ENCODE measurements around the gene AGRN. TPM values are rescaled to one million over a fixed set of nuclear protein-coding genes. Genes with fewer than 3 reads are reported as not detected.
"Not testable (repeated sequence)": the region's sequence is repeated elsewhere in the genome, so short reads cannot be mapped to it uniquely, and the experiment has no call there.

Gene AGRN
- polyA plus RNA-seq, 3 donors: 188 to 295 (median 282) TPM

DNA sequence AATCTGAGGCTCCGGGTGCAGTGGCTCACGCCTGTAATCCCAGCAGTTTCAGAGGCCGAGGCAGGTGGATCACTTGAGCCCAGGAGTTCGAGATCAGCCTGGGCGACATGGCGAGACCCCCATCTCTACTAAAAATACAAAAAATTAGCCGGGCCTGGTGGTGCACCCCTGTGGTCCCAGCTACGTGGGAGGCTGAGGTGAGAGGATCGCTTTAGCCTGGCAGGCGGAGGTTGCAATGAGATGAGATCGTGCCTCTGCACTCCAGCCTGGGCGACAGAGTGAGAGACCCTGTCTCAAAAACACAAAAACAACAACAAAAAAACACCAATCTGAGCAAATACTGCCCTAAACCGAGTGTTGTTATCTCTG, 7.2 kb upstream of the AGRN start:
- DNase-seq (ENCODE audit: extremely low read depth in 1 of 11, low read depth in 9 of 11, low spot score in 4 of 11): not testable (repeated sequence)

DNA sequence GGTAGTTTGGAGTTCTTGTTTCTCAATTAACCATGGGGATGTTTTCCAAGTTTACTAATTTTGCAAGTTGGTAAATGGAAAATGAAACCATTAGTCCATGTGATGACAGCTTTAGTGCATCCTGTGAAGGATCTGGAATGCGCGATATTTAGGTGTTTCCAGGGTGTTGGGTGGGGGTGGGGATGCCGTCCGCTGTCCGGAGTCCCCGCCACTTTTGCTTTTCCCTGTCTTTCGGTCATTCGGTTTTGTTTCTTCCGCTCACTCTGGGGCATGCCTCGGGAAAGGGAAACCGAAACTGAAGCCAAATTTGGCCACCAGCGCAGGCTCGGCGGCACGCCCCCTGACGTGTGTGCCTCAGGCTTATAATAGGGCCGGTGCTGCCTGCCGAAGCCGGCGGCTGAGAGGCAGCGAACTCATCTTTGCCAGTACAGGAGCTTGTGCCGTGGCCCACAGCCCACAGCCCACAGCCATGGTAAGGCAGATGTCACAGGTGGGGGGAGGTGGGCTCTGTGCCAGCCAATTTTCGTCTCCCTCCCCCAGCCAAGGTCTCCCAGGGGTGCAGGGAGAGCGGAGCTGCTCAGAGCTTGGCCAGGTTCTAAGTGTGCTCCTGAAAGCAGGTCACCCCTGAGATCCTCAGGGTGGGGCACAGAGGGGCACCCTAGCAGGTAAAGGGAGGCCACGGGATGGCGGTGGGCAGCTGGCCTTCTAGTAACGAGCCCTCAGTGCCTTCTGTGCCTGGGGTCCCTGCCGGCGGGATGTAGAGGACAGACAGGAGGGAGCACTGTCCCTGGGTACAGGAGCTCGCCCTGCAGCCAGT, 6.6 kb upstream of the AGRN start, which contains the start of gene ISG15:
Gene ISG15 (plus strand): TSS at position 393 of the 817 bp plus-strand sequence. CDS start 77 bp downstream, at position 470.
- peak in 8 of 11 donors; percentile 77 to 87 (median 81) for DNase-seq (ENCODE audit: extremely low read depth in 1 of 11, low read depth in 9 of 11, low spot score in 4 of 11)

DNA sequence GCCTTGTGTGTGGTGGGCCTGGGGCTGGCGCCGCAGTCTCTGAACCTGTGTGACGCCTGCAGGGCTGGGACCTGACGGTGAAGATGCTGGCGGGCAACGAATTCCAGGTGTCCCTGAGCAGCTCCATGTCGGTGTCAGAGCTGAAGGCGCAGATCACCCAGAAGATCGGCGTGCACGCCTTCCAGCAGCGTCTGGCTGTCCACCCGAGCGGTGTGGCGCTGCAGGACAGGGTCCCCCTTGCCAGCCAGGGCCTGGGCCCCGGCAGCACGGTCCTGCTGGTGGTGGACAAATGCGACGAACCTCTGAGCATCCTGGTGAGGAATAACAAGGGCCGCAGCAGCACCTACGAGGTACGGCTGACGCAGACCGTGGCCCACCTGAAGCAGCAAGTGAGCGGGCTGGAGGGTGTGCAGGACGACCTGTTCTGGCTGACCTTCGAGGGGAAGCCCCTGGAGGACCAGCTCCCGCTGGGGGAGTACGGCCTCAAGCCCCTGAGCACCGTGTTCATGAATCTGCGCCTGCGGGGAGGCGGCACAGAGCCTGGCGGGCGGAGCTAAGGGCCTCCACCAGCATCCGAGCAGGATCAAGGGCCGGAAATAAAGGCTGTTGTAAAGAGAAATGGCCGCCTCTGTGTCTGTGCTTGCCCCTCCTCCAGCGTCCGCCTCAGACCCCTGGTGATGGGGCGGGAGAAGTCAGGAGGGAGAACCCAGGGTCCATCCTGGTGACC, 5.8 kb upstream of the AGRN start:
- no peak for DNase-seq (ENCODE audit: extremely low read depth in 1 of 11, low read depth in 9 of 11, low spot score in 4 of 11)

GRCh38 chr1:1014799-1015681, 4.9 kb upstream of the AGRN start:
- DNase-seq (ENCODE audit: extremely low read depth in 1 of 11, low read depth in 9 of 11, low spot score in 4 of 11): no peak

- not testable (repeated sequence) for DNase-seq (ENCODE audit: extremely low read depth in 1 of 11, low read depth in 9 of 11, low spot score in 4 of 11)
These were observed 2.3 kb upstream of the AGRN start for GRCh38 chr1:1017397-1018320.

GRCh38 chr1:1018321-1018685, 1.6 kb upstream of the AGRN start:
- not testable (repeated sequence) for DNase-seq (ENCODE audit: extremely low read depth in 1 of 11, low read depth in 9 of 11, low spot score in 4 of 11)

GRCh38 chr1:1019122-1019999, 559 bp upstream of the AGRN start:
- peak in 8 of 11 donors; percentile 70 to 88 (median 84) for DNase-seq (ENCODE audit: extremely low read depth in 1 of 11, low read depth in 9 of 11, low spot score in 4 of 11)

GRCh38 chr1:1020415-1021009, 592 bp downstream of the AGRN start:
- no peak for DNase-seq (ENCODE audit: extremely low read depth in 1 of 11, low read depth in 9 of 11, low spot score in 4 of 11)

GRCh38 chr1:1021010-1021919, 1.3 kb downstream of the AGRN start:
- DNase-seq (ENCODE audit: extremely low read depth in 1 of 11, low read depth in 9 of 11, low spot score in 4 of 11): peak in 1 of 11 donors; percentile 66

DNA sequence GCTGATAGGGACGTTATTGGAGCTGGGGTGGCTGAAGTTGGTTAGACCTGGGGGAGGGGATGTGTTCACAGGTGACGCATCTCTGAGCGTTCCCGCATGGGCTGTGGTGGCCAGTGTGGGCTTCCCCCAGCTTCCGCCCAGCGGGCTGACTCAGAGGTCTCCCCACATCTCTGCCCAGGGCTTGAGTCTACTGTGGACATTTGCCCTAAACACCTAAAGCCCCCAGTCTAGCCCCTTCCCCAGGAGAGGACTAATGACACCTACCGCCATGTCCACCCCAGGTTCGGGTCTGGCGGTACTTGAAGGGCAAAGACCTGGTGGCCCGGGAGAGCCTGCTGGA, 2.0 kb downstream of the AGRN start:
- DNase-seq (ENCODE audit: extremely low read depth in 1 of 11, low read depth in 9 of 11, low spot score in 4 of 11): no peak

GRCh38 chr1:1022302-1023009, 2.5 kb downstream of the AGRN start:
- DNase-seq (ENCODE audit: extremely low read depth in 1 of 11, low read depth in 9 of 11, low spot score in 4 of 11): no peak

DNA sequence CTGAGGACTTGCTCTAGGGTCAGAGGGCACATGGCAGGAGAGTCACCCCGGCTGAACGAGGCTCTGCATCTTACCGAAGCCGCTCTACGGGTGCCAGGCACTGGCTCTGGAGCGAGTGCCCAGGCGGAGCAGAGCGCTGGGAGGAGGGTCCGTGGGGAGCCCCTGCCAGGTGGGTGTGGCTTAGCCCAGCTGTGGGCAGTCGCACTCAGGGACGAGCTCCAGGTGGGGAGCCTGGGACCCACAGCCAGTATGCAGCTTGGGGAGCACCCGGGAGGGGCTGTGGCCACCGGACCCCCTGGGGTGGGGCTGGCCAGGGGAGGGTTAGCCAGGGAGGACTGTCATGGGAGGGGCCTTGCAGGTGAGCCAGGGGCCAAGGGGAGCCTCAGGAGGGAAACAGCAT, 3.8 kb downstream of the AGRN start:
- DNase-seq (ENCODE audit: extremely low read depth in 1 of 11, low read depth in 9 of 11, low spot score in 4 of 11): no peak

- no peak for DNase-seq (ENCODE audit: extremely low read depth in 1 of 11, low read depth in 9 of 11, low spot score in 4 of 11)
These were observed 4.3 kb downstream of the AGRN start for GRCh38 chr1:1024149-1024770.

DNA sequence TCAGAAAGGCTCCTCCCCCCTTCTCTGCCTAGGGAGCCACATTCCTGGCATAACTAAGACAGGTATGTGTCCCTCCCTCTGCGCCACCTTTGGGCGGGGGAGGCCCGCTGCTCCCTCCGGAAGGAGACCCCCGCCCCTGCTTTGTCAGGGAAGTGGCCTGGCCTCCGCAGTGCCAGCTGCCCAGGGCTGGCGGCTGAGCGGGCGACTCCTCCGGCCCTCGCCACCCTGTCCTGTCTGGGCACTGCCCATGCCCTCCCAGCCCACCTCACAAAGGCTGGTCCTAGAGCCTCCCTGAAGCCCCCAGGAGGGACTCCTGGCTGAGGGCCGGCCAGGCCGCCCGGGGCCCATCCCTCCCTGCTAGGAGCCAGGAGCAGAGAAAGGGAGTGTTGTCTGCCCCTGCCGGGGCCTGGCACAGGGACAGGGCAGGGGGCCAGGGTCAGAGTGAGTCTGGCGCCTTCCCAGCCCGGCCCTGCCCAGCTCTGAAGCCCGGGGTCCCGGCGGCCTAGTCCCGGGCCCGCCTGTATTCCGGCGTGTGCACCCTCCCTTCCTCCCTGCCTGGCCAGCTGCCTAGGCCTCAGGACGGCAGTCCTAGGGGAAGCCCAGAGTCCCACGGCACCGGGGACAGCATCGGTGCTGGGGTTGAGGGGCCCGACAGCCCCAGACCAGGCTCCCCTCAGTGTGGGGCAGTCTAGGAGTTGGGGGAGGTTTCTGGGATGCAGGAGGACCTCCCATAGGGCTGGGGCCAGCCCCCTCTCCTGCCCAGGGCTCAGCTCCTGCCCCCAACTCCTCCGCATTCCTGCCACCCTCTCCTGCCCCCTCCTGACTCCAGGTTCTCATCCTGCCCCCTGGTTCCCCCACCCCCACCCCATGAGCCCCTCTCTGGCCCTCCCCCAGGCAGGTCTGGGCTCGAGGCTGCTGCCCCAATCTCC, 5.1 kb downstream of the AGRN start:
- DNase-seq (ENCODE audit: extremely low read depth in 1 of 11, low read depth in 9 of 11, low spot score in 4 of 11): peak in 4 of 11 donors; percentile 76 to 84 (median 80)
